ENCODE results near the gene TATDN3. TPM values are rescaled to one million over a fixed set of nuclear protein-coding genes. Genes with fewer than 3 reads are reported as not detected.

The TATDN3 gene
- total RNA-seq, 1 donor from 2014 or later: 31.4 TPM

DNA sequence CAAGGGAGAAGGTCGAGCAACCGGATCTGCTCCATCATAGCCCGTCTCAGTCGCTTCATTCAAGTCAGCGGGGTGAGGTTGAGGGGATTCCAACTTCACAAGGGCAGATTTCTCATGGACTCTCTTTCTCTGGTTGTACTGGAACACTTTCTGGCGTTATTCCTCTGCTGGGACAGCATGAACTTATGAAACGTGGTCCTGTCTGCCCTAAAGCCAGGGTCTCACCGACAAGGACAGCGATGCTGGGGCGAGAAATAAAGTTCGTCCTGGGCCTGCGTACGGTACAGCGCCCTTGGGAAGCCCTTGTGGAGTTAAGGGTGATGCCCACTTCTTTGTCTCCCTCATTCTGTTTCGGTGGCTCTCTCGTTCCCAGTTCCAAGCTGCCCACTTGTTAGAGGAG is 65.1 kb downstream of the TATDN3 start:
- POLR2A ChIA-PET: interaction anchor here (0.6 to 2.4 kb wide), 7 partner anchors 37 to 101 kb away, joined by 3 to 45 read pairs (median 7); partner anchors contain the start of genes NSL1 and TATDN3
- no peaks in the 10 kb centered on the region for H3K27me3 Mint-ChIP-seq
- CTCF ChIA-PET: no interaction called here
- TF ChIP-seq, protein P1, sequence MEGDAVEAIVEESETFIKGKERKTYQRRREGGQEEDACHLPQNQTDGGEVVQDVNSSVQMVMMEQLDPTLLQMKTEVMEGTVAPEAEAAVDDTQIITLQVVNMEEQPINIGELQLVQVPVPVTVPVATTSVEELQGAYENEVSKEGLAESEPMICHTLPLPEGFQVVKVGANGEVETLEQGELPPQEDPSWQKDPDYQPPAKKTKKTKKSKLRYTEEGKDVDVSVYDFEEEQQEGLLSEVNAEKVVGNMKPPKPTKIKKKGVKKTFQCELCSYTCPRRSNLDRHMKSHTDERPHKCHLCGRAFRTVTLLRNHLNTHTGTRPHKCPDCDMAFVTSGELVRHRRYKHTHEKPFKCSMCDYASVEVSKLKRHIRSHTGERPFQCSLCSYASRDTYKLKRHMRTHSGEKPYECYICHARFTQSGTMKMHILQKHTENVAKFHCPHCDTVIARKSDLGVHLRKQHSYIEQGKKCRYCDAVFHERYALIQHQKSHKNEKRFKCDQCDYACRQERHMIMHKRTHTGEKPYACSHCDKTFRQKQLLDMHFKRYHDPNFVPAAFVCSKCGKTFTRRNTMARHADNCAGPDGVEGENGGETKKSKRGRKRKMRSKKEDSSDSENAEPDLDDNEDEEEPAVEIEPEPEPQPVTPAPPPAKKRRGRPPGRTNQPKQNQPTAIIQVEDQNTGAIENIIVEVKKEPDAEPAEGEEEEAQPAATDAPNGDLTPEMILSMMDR (IDR thresholded peaks at IDR 0.05): no peak
- no peaks in the 10 kb centered on the region for H3K9me3 Mint-ChIP-seq
- peaks cover 22% of the 10 kb centered on the region for H3K4me1 Mint-ChIP-seq
- DNase-seq: no peak
- peaks cover 14% of the 10 kb centered on the region for H3K36me3 Mint-ChIP-seq (ENCODE audit: low read depth)
- intact Hi-C loops (cut with micrococcal nuclease): loop anchor here (5.0 to 10.0 kb wide), 4 partner anchors 39 to 1426 kb away; partner anchors contain the start of genes ANGEL2, PPP2R5A and SMYD2
- ATAC-seq (ENCODE audit: low read depth): no peak
- H3K27ac Mint-ChIP-seq: no peak overlapping the region
- peak overlapping the region; percentile 99 for H3K4me3 Mint-ChIP-seq

DNA sequence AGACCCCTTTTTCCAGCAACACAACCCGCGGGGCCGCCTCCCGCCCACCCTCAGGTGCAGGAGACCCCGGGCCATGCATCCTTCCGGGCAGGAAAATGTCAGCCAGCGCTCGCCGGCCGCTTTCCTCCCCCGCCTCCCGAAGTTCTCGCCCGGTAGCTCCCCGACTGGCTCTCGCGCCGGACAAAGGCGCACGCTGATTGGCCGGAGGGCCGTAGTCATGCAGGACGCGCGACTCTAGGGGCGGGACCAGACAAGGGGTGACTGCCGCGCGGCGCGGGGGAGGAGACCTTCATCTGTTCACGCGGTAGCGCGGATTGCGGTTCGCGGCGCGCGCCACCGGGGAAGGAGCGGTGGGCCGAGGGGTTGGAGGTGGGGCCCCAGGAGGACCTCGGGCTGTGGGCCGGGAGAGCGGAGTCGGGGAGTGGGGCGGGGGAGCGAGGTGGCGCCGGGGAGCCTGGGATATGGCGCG is 66.3 kb downstream of the TATDN3 start, which contains the start of gene FLVCR1:
FLVCR1 (plus strand) TSS at position 284 of the 469 bp plus-strand sequence; CDS start at position 462, 178 bp downstream.
- ATAC-seq (ENCODE audit: low read depth) (peak; percentile 99), DNase-seq (peak; percentile 90)
- peak within 1 kb of the TSS; percentile 99 for H3K4me3 Mint-ChIP-seq
- peak within 1 kb of the TSS; percentile 93 for H3K27ac Mint-ChIP-seq
- CTCF ChIA-PET: no interaction called here
- no peaks in the 10 kb centered on the region for H3K27me3 Mint-ChIP-seq
- intact Hi-C loops (cut with micrococcal nuclease): loop anchor here (1.0 to 10.0 kb wide), 12 partner anchors 14 to 1424 kb away; partner anchors contain the start of genes ANGEL2, PACC1, PPP2R5A and RPS6KC1
- TF ChIP-seq, protein P1 (IDR thresholded peaks at IDR 0.05): no peak
- peaks cover 14% of the 10 kb centered on the region for H3K36me3 Mint-ChIP-seq (ENCODE audit: low read depth)
- peaks cover 22% of the 10 kb centered on the region for H3K4me1 Mint-ChIP-seq
- no peaks in the 10 kb centered on the region for H3K9me3 Mint-ChIP-seq
- POLR2A ChIA-PET: interaction anchor here (0.7 to 2.4 kb wide), 19 partner anchors 24 to 1531 kb away, joined by 3 to 45 read pairs (median 4); partner anchors contain the start of genes ANGEL2, ATF3, DTL and INTS7

DNA sequence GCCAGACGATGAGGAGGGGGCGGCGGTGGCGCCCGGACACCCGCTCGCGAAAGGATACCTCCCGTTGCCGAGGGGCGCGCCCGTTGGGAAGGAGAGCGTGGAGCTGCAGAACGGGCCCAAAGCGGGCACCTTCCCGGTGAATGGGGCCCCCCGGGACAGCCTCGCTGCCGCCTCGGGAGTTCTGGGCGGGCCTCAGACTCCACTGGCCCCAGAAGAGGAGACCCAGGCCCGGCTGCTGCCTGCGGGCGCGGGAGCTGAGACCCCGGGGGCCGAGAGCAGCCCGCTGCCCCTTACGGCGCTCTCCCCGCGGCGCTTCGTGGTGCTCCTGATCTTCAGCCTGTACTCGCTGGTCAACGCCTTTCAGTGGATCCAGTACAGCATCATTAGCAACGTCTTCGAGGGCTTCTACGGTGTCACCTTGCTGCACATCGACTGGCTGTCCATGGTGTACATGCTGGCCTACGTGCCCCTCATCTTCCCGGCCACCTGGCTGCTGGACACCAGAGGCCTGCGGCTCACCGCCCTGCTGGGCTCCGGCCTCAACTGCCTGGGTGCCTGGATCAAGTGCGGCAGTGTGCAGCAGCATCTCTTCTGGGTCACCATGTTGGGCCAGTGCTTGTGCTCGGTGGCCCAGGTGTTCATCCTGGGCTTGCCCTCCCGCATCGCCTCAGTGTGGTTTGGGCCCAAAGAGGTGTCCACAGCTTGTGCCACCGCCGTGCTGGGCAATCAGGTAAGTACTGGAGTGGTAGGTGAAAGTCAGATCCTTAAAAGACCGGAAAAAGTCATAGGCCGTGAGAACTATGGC is 67.0 kb downstream of the TATDN3 start:
- CTCF ChIA-PET: no interaction called here
- POLR2A ChIA-PET: interaction anchor here (0.6 to 2.4 kb wide), 18 partner anchors 25 to 1532 kb away, joined by 3 to 45 read pairs (median 4); partner anchors contain the start of genes ANGEL2, ATF3, DTL and INTS7
- Mint-ChIP-seq H3K9me3 (no peaks in the 10 kb centered on the region), H3K4me3 (peak overlapping the region; percentile 99), H3K27me3 (no peaks in the 10 kb centered on the region), H3K4me1 (peaks cover 22% of the 10 kb centered on the region), H3K36me3 (ENCODE audit: low read depth) (peaks cover 13% of the 10 kb centered on the region), H3K27ac (peak overlapping the region; percentile 93)
- DNase-seq (peak; percentile 38), ATAC-seq (ENCODE audit: low read depth) (no peak)
- intact Hi-C loops (cut with micrococcal nuclease): loop anchor here (1.0 to 10.0 kb wide), 12 partner anchors 14 to 1424 kb away; partner anchors contain the start of genes ANGEL2, PACC1, PPP2R5A and RPS6KC1
- TF ChIP-seq, protein P1 (IDR thresholded peaks at IDR 0.05): no peak

DNA sequence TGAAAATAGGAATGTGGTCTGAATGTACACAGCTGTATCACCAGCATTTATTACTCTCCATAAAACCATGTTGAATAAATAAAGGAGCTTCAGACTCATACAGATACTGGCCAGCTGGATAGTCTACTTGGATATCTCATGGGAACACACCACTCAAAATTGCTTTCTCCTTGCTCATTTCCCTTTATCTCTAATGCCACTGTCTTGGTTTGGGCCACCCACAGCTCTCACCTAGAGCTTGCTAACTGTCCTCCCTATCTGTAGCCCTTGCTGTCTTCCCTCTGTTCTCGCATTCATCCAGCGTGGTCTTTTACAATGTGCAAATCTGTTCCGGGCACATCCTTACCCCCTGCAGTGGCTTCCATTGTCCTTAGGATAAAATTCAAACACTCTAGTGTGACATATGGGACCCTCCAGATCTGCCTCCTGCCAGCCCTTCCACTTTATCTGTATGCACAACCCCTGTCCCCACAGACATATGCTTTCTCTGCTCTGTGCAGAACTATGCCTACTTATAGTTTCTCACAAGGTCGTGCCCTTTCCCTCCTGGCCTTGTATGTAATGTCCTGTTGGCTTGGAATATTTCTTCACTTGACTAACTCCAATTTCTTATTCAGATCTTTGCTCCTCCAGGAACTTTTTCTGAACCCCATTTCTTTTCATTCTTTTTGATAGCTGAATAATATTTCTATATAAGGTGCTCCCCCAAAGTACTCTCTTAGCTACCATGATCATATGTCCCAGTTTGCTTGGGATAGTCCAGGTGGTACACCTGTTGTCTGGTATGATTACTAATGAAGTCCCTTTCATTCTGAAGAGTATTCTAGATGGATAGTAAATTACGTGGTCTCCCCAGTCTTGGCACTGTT is 69.3 kb downstream of the TATDN3 start:
- TF ChIP-seq, protein P1 (IDR thresholded peaks at IDR 0.05): no peak

More for the DNA sequence above, 69.3 kb downstream of the TATDN3 start:
- H3K27me3 Mint-ChIP-seq: no peaks in the 10 kb centered on the region
- H3K9me3 Mint-ChIP-seq: no peaks in the 10 kb centered on the region
- peaks cover 21% of the 10 kb centered on the region for H3K36me3 Mint-ChIP-seq (ENCODE audit: low read depth)
- ATAC-seq (ENCODE audit: low read depth) (no peak), DNase-seq (no peak)
- H3K4me3 Mint-ChIP-seq: no peak overlapping the region
- ChIA-PET CTCF (no interaction called here), POLR2A (interaction anchor here (0.5 kb wide), 1 partner anchor 84 kb away, joined by 3 read pairs; no protein-coding TSS in a partner anchor)
- no peak overlapping the region for H3K27ac Mint-ChIP-seq
- intact Hi-C loops (cut with micrococcal nuclease): no loop called here
- peaks cover 28% of the 10 kb centered on the region for H3K4me1 Mint-ChIP-seq

All from activated B cell treated with CpG ODN at 0.5 μM for 24 hours (primary cell).